HepG2 (cell line): ENCODE results near the gene SUSD3. TPM values are rescaled to one million over a fixed set of nuclear protein-coding genes. Genes with fewer than 3 reads are reported as not detected.

ENCODE experiments used
- BATF2 ChIP-seq: sonication (generic); formaldehyde crosslinking; IDR thresholded peaks from 2 replicates; pipeline ENCODE4 v1.8.0; 2022; ENCODE audit warnings: mild to moderate bottlenecking, missing genetic modification reagents, moderate library complexity
- CBX1 ChIP-seq: IDR thresholded peaks from one replicate; pipeline ENCODE4 v1.6.1; 2016; ENCODE audit warnings: antibody characterized with exemption, low read depth
- HCFC1 ChIP-seq: fragments of 150-350 bp; IDR thresholded peaks from 2 replicates; pipeline ENCODE4 v1.6.1; 2014; ENCODE audit warnings: low read depth, low read length
- HDAC1 ChIP-seq: sonication (generic); formaldehyde crosslinking; IDR thresholded peaks from 2 replicates; pipeline ENCODE4 v1.5.1; 2020; ENCODE audit warnings: mild to moderate bottlenecking, missing genetic modification reagents
- IRF1 ChIP-seq: sonication (generic); formaldehyde crosslinking; IDR thresholded peaks from 2 replicates; pipeline ENCODE4 v1.4.0; 2020; ENCODE audit warnings: low read depth, mild to moderate bottlenecking, missing genetic modification reagents
- MLX ChIP-seq: IDR thresholded peaks from 2 replicates; pipeline ENCODE4 v1.6.1; 2016
- PRMT3 ChIP-seq: sonication (generic); formaldehyde crosslinking; IDR thresholded peaks from 2 replicates; pipeline ENCODE4 v1.8.1; 2022; ENCODE audit warnings: low read depth, mild to moderate bottlenecking, moderate library complexity, missing genetic modification reagents, borderline replicate concordance
- TAF1 ChIP-seq: sonication (generic); formaldehyde crosslinking; IDR thresholded peaks from 2 replicates; pipeline ENCODE4 v1.4.0; 2020; ENCODE audit warnings: missing genetic modification reagents
- TAF15 ChIP-seq: fragments of 200-400 bp; formaldehyde crosslinking; IDR thresholded peaks from one replicate; pipeline ENCODE4 v1.6.1; 2018; ENCODE audit warnings: mild to moderate bottlenecking, low read depth, low read length; ENCODE audit not compliant: poor library complexity, severe bottlenecking
- TCF7L2 ChIP-seq: IDR thresholded peaks from 2 replicates; pipeline ENCODE4 v1.6.1; 2011; ENCODE audit warnings: mild to moderate bottlenecking, low read depth, low read length, moderate library complexity
- THAP8 ChIP-seq: sonication (generic); formaldehyde crosslinking; IDR thresholded peaks from 2 replicates; pipeline ENCODE4 v1.5.1; 2020; ENCODE audit warnings: missing genetic modification reagents, mild to moderate bottlenecking, borderline replicate concordance
- THAP9 ChIP-seq: sonication (generic); formaldehyde crosslinking; IDR thresholded peaks from 2 replicates; pipeline ENCODE4; 2020; ENCODE audit warnings: missing genetic modification reagents, mild to moderate bottlenecking, borderline replicate concordance
- ZBTB10 ChIP-seq: sonication (generic); formaldehyde crosslinking; IDR thresholded peaks from 2 replicates; pipeline ENCODE4 v1.4.0; 2020; ENCODE audit warnings: missing genetic modification reagents, borderline replicate concordance
- ZFP36L2 ChIP-seq: sonication (generic); formaldehyde crosslinking; IDR thresholded peaks from 2 replicates; pipeline ENCODE4 v1.4.0; 2020; ENCODE audit warnings: missing genetic modification reagents
- ZNF10 ChIP-seq: sonication (generic); formaldehyde crosslinking; IDR thresholded peaks from 2 replicates; pipeline ENCODE4 v1.4.0; 2020; ENCODE audit warnings: mild to moderate bottlenecking, low read depth, missing genetic modification reagents, borderline replicate concordance
- ZNF580 ChIP-seq: IDR thresholded peaks from 2 replicates; pipeline ENCODE4 v1.6.1; 2016; ENCODE audit warnings: low read depth, borderline replicate concordance
- ZNF605 ChIP-seq: sonication (generic); formaldehyde crosslinking; IDR thresholded peaks from 2 replicates; pipeline ENCODE4 v1.8.0; 2022; ENCODE audit warnings: mild to moderate bottlenecking, missing genetic modification reagents
- ZNF704 ChIP-seq: sonication (generic); formaldehyde crosslinking; IDR thresholded peaks from 2 replicates; pipeline ENCODE4 v1.8.1; 2023; ENCODE audit warnings: mild to moderate bottlenecking, inconsistent platforms, moderate library complexity, missing genetic modification reagents, borderline replicate concordance
- ZNF891 ChIP-seq: sonication (generic); formaldehyde crosslinking; IDR thresholded peaks from 2 replicates; pipeline ENCODE4 v1.5.0; 2020; ENCODE audit warnings: mild to moderate bottlenecking, missing genetic modification reagents
- polyA plus RNA-seq, 8 experiments: library from polyadenylated mRNA; depleted of rRNA in 3 of 8; stranded (reverse) in 7 of 8; unstranded in 1 of 8; fragments of >200 nt; fragmentation: Illumina TruSeq in 4 of 8; extraction: Trizol in 4 of 8; gene quantifications; 2 replicates each; pipeline versions ENCODE4 v1.2.1 to v1.2.3, GENCODE V29; 2011 to 2016; ENCODE audit warnings: low read depth in 4 of 8, missing spikeins in 1 of 8, mixed read lengths in 1 of 8; ENCODE audit not compliant: insufficient read depth in 1 of 8
- total RNA-seq, 5 experiments: library from RNA; depleted of rRNA; stranded (reverse); fragments of >200 nt; fragmentation: Illumina TruSeq; extraction: Trizol; gene quantifications; 2 replicates each; pipeline ENCODE4 v1.2.3, GENCODE V29; 2016; ENCODE audit warnings: low read depth in 1 of 5

The SUSD3 gene
- total and polyA plus RNA-seq, 2 of the 13 experiments (the other 11 are each of a cell fraction or from before 2014, with no cell fraction given) = 7.0 to 9.1 TPM

GRCh38 chr9:93126825-93127368 is 68.4 kb downstream of the SUSD3 start (continued):
- TF ChIP-seq BATF2 (no peak), ZNF10 (CRISPR knock-in tag) (no peak), ZNF580 (CRISPR knock-in tag) (no peak), HCFC1 (no peak), IRF1 (CRISPR knock-in tag) (no peak), TAF15 (no peak), CBX1 (no peak), THAP9 (CRISPR knock-in tag) (peak; percentile 87; the same call in 1 of the 2 replicates), THAP8 (no peak), TCF7L2 (no peak), HDAC1 (peak; percentile 72; the same call in 1 of the 2 replicates), MLX (CRISPR knock-in tag) (no peak), ZNF891 (CRISPR knock-in tag) (no peak), ZFP36L2 (CRISPR knock-in tag) (no peak), PRMT3 (CRISPR knock-in tag) (no peak), ZNF704 (CRISPR knock-in tag) (no peak), ZBTB10 (no peak), ZNF605 (CRISPR knock-in tag) (no peak), TAF1 (no peak; the same call in 1 of the 2 replicates)
